Urothelium cell line (cell line): ENCODE data around the gene TRIM43B.
"Not testable (repeated sequence)": the region's sequence is repeated elsewhere in the genome, so short reads cannot be mapped to it uniquely, and the experiment has no call there.

Source experiments
- DNase-seq: peaks from one replicate; pipeline ENCODE4 v3.0.0; 2011; ENCODE audit warnings: low spot score, mixed read lengths
- FAIRE-seq: peaks from 2 replicates; lab custom pipeline; 2011; peaks lifted over from hg19 to GRCh38; lab: Jason Lieb, UNC

TRIM43B gene

DNA sequence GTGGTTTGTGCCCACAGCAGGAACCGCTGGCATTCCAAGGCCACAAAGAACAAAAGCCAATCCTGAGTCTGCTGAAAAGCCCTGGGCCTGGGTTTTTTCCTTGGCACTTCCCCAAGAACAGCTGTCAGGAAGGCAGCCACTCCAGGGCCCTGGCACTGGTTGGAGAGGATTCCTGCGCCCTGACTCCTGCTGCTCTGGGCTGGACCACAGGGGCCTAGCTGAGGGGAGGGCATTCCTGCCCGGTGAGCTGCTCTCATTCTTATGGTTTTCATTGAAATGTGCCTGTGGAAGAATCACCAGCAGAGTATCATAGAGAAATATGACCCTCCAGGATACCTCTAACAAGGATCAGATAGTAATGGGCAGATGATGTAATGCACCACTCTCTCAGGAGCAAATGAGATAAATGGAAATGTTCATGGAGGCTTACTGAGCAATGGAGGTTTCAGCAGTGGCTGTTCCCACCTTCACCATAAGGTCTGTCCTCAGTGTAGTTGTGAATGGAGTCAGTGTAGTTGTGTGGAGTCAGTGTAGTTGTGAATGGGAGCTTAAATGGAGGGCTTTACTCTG lies 50.0 kb downstream of the TRIM43B start:
- FAIRE-seq = peak; percentile 99
- not testable (repeated sequence) for DNase-seq

DNA sequence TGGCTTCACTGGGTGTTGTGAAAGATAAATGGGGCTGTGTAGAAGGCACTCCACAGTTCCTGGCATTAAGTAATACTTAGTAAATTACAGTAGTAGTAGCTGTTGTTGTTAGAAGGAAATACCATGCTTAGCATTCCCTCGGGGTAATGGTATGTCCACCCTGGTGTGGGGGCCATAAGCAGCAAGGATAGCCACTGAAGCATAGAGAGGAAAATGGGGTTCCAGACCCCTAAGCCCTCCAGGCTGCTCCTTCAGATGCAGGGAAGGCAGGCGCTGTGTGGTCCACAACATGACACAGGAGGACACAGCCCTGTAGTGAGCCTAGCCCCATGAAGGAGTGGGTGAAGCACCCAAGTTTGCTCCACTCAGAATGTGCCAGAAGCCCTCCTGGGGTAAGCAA lies 50.6 kb downstream of the TRIM43B start:
- not testable (repeated sequence) for DNase-seq, FAIRE-seq

DNA sequence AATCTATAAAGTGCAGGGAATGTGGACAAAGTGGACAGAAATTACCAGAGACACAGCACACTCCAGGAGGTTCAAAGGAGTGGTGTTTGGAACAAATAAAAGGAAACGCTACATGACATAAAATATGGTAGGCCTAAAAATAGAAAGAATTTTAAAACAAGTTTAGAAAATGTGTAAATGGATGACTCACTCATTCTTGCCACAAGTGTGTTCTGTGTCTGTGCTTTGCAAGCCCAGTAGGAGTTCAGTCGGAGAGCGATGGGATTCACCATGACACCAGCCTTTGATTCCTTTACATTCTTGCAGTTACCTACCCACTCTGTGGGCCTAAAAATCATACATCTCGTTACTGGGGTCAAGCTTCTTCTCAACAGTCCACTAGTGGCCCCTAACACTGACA lies 51.2 kb downstream of the TRIM43B start:
- not testable (repeated sequence) for DNase-seq, FAIRE-seq

DNA sequence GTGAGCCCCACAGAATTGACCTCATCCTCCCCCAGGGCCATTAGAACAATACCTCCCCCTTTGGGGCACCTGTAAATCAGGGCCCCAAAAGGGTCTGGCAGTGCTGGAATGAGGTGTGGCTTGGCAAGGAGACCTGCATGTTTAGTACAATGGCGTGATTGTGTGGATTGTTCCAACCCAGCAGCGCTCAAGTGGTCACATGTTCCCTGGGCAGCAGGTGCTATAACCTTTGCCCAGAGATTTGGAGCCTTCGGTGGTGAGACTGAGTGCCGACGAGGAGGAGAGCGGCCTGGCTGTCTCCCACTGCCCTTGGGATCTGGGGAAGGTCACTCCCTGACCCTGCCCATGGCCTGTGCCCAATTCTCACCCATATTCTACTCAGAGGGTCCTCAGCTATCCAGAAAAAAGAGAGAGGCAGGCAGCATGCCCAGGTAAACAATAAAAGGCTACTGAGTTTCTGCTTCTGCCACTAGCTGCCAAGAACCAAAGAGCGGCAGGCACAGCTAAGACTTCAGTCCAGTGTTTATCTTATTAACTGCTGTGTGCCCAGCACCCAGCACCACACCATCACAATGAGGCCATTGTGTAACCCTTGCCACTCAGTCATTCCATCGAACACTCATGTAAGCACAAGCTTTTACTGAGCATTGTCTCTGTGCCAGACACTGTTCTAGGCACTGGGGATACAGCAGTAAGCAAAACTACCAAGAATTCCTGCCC lies 54.6 kb downstream of the TRIM43B start:
- FAIRE-seq, DNase-seq: not testable (repeated sequence)

DNA sequence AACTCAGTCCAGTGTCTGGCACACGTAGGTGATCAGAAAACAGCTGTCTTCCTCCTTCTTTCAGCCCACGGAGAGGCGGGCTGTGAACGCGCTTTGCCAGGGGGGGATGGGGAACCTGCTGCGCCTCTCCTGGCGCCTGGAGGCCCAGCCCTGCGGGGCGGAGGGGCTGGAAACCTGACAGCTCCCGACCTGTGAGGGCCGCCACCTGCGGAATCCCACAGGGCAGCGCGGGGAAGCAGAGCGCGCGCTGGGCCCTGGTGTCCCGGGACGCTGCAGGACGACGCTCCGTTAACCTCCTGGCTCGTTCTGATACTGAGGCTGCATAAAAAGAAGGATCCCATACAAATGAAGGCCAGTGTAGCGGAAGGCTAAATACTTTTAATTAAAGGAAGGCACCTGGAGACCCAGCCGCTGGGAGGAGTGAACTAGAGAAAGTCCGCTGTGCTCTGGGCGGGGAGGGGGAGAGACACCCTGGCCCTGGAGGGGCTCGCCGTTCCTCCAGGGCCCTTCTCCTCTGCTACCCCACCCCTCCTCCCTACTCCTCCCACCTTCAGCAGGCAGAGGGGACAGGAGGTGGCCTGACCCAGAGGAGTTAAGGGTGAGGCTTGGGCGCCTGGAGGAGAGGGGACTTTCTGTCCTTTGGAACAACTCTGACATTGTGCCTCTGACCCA lies 57.2 kb downstream of the TRIM43B start:
- DNase-seq = not testable (repeated sequence)
- peak; percentile 30 for FAIRE-seq
